OCI-LY3 (cell line): ENCODE data around the gene PLPPR1.

Source experiments
- H2AFZ ChIP-seq: fragments of 200-600, 300-600 bp; shearing (Covaris generic); 2 replicates; pipeline ENCODE4 v1.6.0; 2014; ENCODE audit warnings: antibody characterized with exemption, low read depth, low read length
- H3K27ac ChIP-seq: fragments of 200-600, 300-600 bp; sonication (generic); 2 replicates; pipeline ENCODE4 v1.5.1; 2014; ENCODE audit warnings: mild to moderate bottlenecking, low read length, moderate library complexity, mixed read lengths
- H3K27me3 ChIP-seq: fragments of 200-600, 300-600 bp; sonication (generic); 2 replicates; pipeline ENCODE4 v1.6.1; 2014; ENCODE audit warnings: low read depth, low read length, mixed read lengths
- H3K36me3 ChIP-seq: fragments of 200-600, 300-600 bp; sonication (generic); replicated peaks from 2 replicates; pipeline ENCODE3; 2014; ENCODE audit warnings: low read depth, low read length, mixed read lengths
- H3K4me1 ChIP-seq: fragments of 300-600, 200-600 bp; sonication (generic); 2 replicates; pipeline ENCODE4 v1.6.1; 2014; ENCODE audit warnings: low read length, mixed read lengths
- H3K4me2 ChIP-seq: fragments of 200-600, 300-600 bp; sonication (generic); 2 replicates; pipeline ENCODE4 v1.6.1; 2014; ENCODE audit warnings: low read length, mixed read lengths
- H3K4me3 ChIP-seq: fragments of 300-600, 200-600 bp; sonication (generic); 2 replicates; pipeline ENCODE4 v1.5.1; 2014; ENCODE audit warnings: antibody characterized with exemption, mild to moderate bottlenecking, low read length, moderate library complexity
- H3K79me2 ChIP-seq: fragments of 300-600, 200-600 bp; shearing (Covaris generic); 2 replicates; pipeline ENCODE4 v1.6.1; 2014; ENCODE audit warnings: mild to moderate bottlenecking, low read length, mixed read lengths
- H3K9ac ChIP-seq: fragments of 300-600, 200-600 bp; shearing (Covaris generic); 2 replicates; pipeline ENCODE4 v1.6.0; 2014; ENCODE audit warnings: mild to moderate bottlenecking, low read length, moderate library complexity
- H3K9me3 ChIP-seq: fragments of 200-600, 300-600 bp; shearing (Covaris generic); 2 replicates; pipeline ENCODE4 v1.6.1; 2014; ENCODE audit warnings: low read length, mixed read lengths; ENCODE audit not compliant: insufficient read depth
- H4K20me1 ChIP-seq: fragments of 200-600, 300-600 bp; sonication (generic); 2 replicates; pipeline ENCODE4 v1.6.1; 2016; ENCODE audit warnings: low read length, mixed read lengths; ENCODE audit not compliant: insufficient read depth
- CTCF ChIP-seq: fragments of 200-600, 300-600 bp; sonication (generic); IDR thresholded peaks from 2 replicates; pipeline ENCODE4 v1.5.1; 2014; ENCODE audit warnings: antibody characterized with exemption, low read length, low read depth
- EZH2phosphoT487 ChIP-seq: fragments of 200-600 bp; shearing (Covaris generic); IDR thresholded peaks from 2 replicates; pipeline ENCODE4 v1.6.1; 2018; ENCODE audit warnings: antibody characterized with exemption, mixed run types, low read depth

PLPPR1 gene

GRCh38 chr9:100999906-101000544 is 28.5 kb upstream of the PLPPR1 start:
- Histone ChIP-seq H2AFZ (no peak overlapping the region), H3K79me2 (no peaks in the 10 kb centered on the region), H3K27ac (no peak overlapping the region), H3K4me2 (no peak overlapping the region), H3K9ac (no peak overlapping the region), H4K20me1 (no peaks in the 10 kb centered on the region), H3K9me3 (no peaks in the 10 kb centered on the region), H3K36me3 (no peaks in the 10 kb centered on the region), H3K4me3 (no peak overlapping the region), H3K4me1 (no peaks in the 10 kb centered on the region), H3K27me3 (no peaks in the 10 kb centered on the region)
- no peak for TF ChIP-seq EZH2phosphoT487
- no peak for TF ChIP-seq CTCF

- Histone ChIP-seq H3K36me3 (no peaks in the 10 kb centered on the region), H3K4me2 (no peak overlapping the region), H3K9ac (no peak overlapping the region), H3K27ac (no peak overlapping the region), H3K4me1 (no peaks in the 10 kb centered on the region), H3K79me2 (no peaks in the 10 kb centered on the region), H3K4me3 (no peak overlapping the region), H3K27me3 (no peaks in the 10 kb centered on the region), H3K9me3 (no peaks in the 10 kb centered on the region), H2AFZ (no peak overlapping the region), H4K20me1 (no peaks in the 10 kb centered on the region)
- no peak for TF ChIP-seq CTCF
Measured at GRCh38 chr9:101005246-101005645, 23.3 kb upstream of the PLPPR1 start.

GRCh38 chr9:101014566-101014965 is 14.0 kb upstream of the PLPPR1 start:
- Histone ChIP-seq H4K20me1 (no peaks in the 10 kb centered on the region), H3K4me2 (no peak overlapping the region), H3K4me3 (no peak overlapping the region), H3K27ac (no peak overlapping the region), H3K9me3 (no peaks in the 10 kb centered on the region), H3K4me1 (no peaks in the 10 kb centered on the region), H2AFZ (no peak overlapping the region), H3K36me3 (no peaks in the 10 kb centered on the region), H3K79me2 (no peaks in the 10 kb centered on the region), H3K9ac (no peak overlapping the region), H3K27me3 (no peaks in the 10 kb centered on the region)
- no peak for TF ChIP-seq EZH2phosphoT487
- no peak for TF ChIP-seq CTCF

- H3K27ac ChIP-seq, result no peak overlapping the region
- no peak for TF ChIP-seq CTCF
- no peak for TF ChIP-seq EZH2phosphoT487
- no peaks in the 10 kb centered on the region for H3K36me3 ChIP-seq
- no peaks in the 10 kb centered on the region for H3K27me3 ChIP-seq
- no peaks in the 10 kb centered on the region for H3K4me1 ChIP-seq
- H3K9ac ChIP-seq, result no peak overlapping the region
- H4K20me1 ChIP-seq, result no peaks in the 10 kb centered on the region
- no peak overlapping the region for H3K4me3 ChIP-seq
- H3K4me2 ChIP-seq, result no peak overlapping the region
- no peaks in the 10 kb centered on the region for H3K9me3 ChIP-seq
- no peaks in the 10 kb centered on the region for H3K79me2 ChIP-seq
- no peak overlapping the region for H2AFZ ChIP-seq
Measured at GRCh38 chr9:101018467-101018866, 10.1 kb upstream of the PLPPR1 start.
